Muscle of leg (tissue), 11 donors: ENCODE results near the gene ZFYVE21. TPM values are rescaled to one million over a fixed set of nuclear protein-coding genes. Genes with fewer than 3 reads are reported as not detected.

ENCODE experiments used
- DNase-seq: peaks from one replicate; pipeline ENCODE4 v3.0.0; 2013
- H3K27ac ChIP-seq: one replicate; pipeline ENCODE4 v1.5.1; 2013; ENCODE audit warnings: mild to moderate bottlenecking, low read length, control low read depth
- H3K27me3 ChIP-seq: one replicate; pipeline ENCODE4 v1.6.1; 2013; ENCODE audit warnings: low read length; ENCODE audit not compliant: control insufficient read depth, insufficient read depth
- H3K36me3 ChIP-seq: one replicate; pipeline ENCODE4 v1.6.1; 2013; ENCODE audit warnings: low read length; ENCODE audit not compliant: control insufficient read depth, insufficient read depth
- H3K4me1 ChIP-seq: one replicate; pipeline ENCODE4 v1.6.1; 2013; ENCODE audit warnings: low read length; ENCODE audit not compliant: control insufficient read depth, insufficient read depth
- H3K4me3 ChIP-seq: one replicate; pipeline ENCODE4 v1.5.1; 2013; ENCODE audit warnings: low read length, control low read depth
- H3K9me3 ChIP-seq: replicated peaks from 2 replicates; pipeline ENCODE4 v1.6.1; 2013; ENCODE audit warnings: low read depth, low read length; ENCODE audit not compliant: control insufficient read depth
- WGBS: methylation state at CpG from one replicate; pipeline ENCODE4 v1.1.5; 2013; ENCODE audit warnings: missing lambda C conversion rate; ENCODE audit not compliant: insufficient coverage; 5-methylcytosine and 5-hydroxymethylcytosine counted together
- polyA plus RNA-seq, 8 donors: library from polyadenylated mRNA; unstranded; fragments of 120-200 nt; gene quantifications; one replicate each; pipeline versions ENCODE4 v1.2.1 to v1.2.3, GENCODE V29; 2013; ENCODE audit warnings: inconsistent platforms in 1 of 8, low replicate concordance in 1 of 8; ENCODE audit not compliant: insufficient read length in 8 of 8, insufficient read depth in 1 of 8
- total RNA-seq: library from RNA; stranded (reverse); fragments of 120-200 nt; gene quantifications from one replicate; pipeline ENCODE4 v1.2.4, GENCODE V29; 2013

Gene ZFYVE21
- total and polyA plus RNA-seq, 9 donors, result 33.6 to 46.4 (median 41.3) TPM

- Histone ChIP-seq H3K9me3 (no peaks in the 10 kb centered on the region), H3K4me1 (peaks cover 39% of the 10 kb centered on the region), H3K36me3 (peaks cover 42% of the 10 kb centered on the region), H3K27me3 (no peaks in the 10 kb centered on the region), H3K27ac (peak overlapping the region; percentile 84), H3K4me3 (no peak overlapping the region)
- 56% methylated on average over 18 of the region's 20 CpGs for WGBS
- peak; percentile 64 for DNase-seq
Measured at GRCh38 chr14:103724116-103724515, 8.5 kb downstream of the ZFYVE21 start.

- WGBS, result 87% methylated on average over 20 of the region's 29 CpGs
- no peaks in the 10 kb centered on the region for H3K27me3 ChIP-seq
- H3K4me3 ChIP-seq, result no peak overlapping the region
- no peaks in the 10 kb centered on the region for H3K9me3 ChIP-seq
- peaks cover 44% of the 10 kb centered on the region for H3K36me3 ChIP-seq
- H3K27ac ChIP-seq, result no peak overlapping the region
- DNase-seq, result no peak
- H3K4me1 ChIP-seq, result peaks cover 29% of the 10 kb centered on the region
Measured at GRCh38 chr14:103725001-103725682, 9.5 kb downstream of the ZFYVE21 start.

GRCh38 chr14:103725739-103726395, 10.3 kb downstream of the ZFYVE21 start:
- DNase-seq, result no peak
- H3K27me3 ChIP-seq, result no peaks in the 10 kb centered on the region
- H3K4me1 ChIP-seq, result peaks cover 28% of the 10 kb centered on the region
- 91% methylated on average over 14 of the region's 16 CpGs for WGBS
- no peak overlapping the region for H3K4me3 ChIP-seq
- H3K9me3 ChIP-seq, result no peaks in the 10 kb centered on the region
- no peak overlapping the region for H3K27ac ChIP-seq
- H3K36me3 ChIP-seq, result peaks cover 48% of the 10 kb centered on the region

- Histone ChIP-seq H3K4me3 (no peak overlapping the region), H3K27me3 (no peaks in the 10 kb centered on the region), H3K36me3 (peaks cover 45% of the 10 kb centered on the region), H3K9me3 (no peaks in the 10 kb centered on the region), H3K4me1 (peaks cover 28% of the 10 kb centered on the region), H3K27ac (no peak overlapping the region)
- 95% methylated on average over 17 of the region's 18 CpGs for WGBS
- no peak for DNase-seq
Measured at GRCh38 chr14:103726474-103726873, 10.9 kb downstream of the ZFYVE21 start.

GRCh38 chr14:103727313-103727980, 11.8 kb downstream of the ZFYVE21 start:
- 51% methylated on average over 52 of the region's 53 CpGs for WGBS
- Histone ChIP-seq H3K27ac (no peak overlapping the region), H3K9me3 (no peaks in the 10 kb centered on the region), H3K36me3 (peaks cover 54% of the 10 kb centered on the region), H3K27me3 (no peaks in the 10 kb centered on the region), H3K4me1 (peaks cover 28% of the 10 kb centered on the region), H3K4me3 (no peak overlapping the region)
- no peak for DNase-seq

- 88% methylated on average over 9 of the region's 19 CpGs for WGBS
- Histone ChIP-seq H3K27ac (no peak overlapping the region), H3K36me3 (peaks cover 60% of the 10 kb centered on the region), H3K4me3 (no peak overlapping the region), H3K9me3 (no peaks in the 10 kb centered on the region), H3K27me3 (no peaks in the 10 kb centered on the region), H3K4me1 (peaks cover 23% of the 10 kb centered on the region)
- DNase-seq, result no peak
Measured at GRCh38 chr14:103728141-103728540, 12.5 kb downstream of the ZFYVE21 start.

- Histone ChIP-seq H3K36me3 (peaks cover 65% of the 10 kb centered on the region), H3K4me3 (no peak overlapping the region), H3K27me3 (no peaks in the 10 kb centered on the region), H3K27ac (no peak overlapping the region), H3K9me3 (no peaks in the 10 kb centered on the region), H3K4me1 (peaks cover 17% of the 10 kb centered on the region)
- DNase-seq, result no peak
- WGBS, result 73% methylated on average over 12 of the region's 12 CpGs
Measured at GRCh38 chr14:103728721-103729120, 13.1 kb downstream of the ZFYVE21 start.

GRCh38 chr14:103729496-103730448, 14.2 kb downstream of the ZFYVE21 start:
- WGBS, result 87% methylated on average over 17 of the region's 24 CpGs
- H3K27me3 ChIP-seq, result no peaks in the 10 kb centered on the region
- no peak for DNase-seq
- H3K27ac ChIP-seq, result no peak overlapping the region
- H3K36me3 ChIP-seq, result peaks cover 75% of the 10 kb centered on the region
- H3K4me3 ChIP-seq, result no peak overlapping the region
- no peaks in the 10 kb centered on the region for H3K9me3 ChIP-seq
- peaks cover 7% of the 10 kb centered on the region for H3K4me1 ChIP-seq

- no peak for DNase-seq
- WGBS, result 81% methylated on average over 14 of the region's 15 CpGs
- H3K27ac ChIP-seq, result no peak overlapping the region
Measured at GRCh38 chr14:103730490-103731035, 15.0 kb downstream of the ZFYVE21 start.

More at GRCh38 chr14:103730490-103731035, 15.0 kb downstream of the ZFYVE21 start:
- H3K27me3 ChIP-seq, result no peaks in the 10 kb centered on the region
- H3K36me3 ChIP-seq, result peaks cover 71% of the 10 kb centered on the region
- H3K9me3 ChIP-seq, result no peaks in the 10 kb centered on the region
- H3K4me3 ChIP-seq, result no peak overlapping the region
- H3K4me1 ChIP-seq, result peaks cover 8% of the 10 kb centered on the region
